SK-N-MC (cell line): ENCODE results near the gene CAMTA1.

Experiments
- EZH2 ChIP-seq: fragments of 200-600 bp; sonication (generic); IDR thresholded peaks from one replicate; pipeline ENCODE4 v1.6.1; 2017; ENCODE audit warnings: antibody characterized with exemption
- FOXP2 ChIP-seq: optimal IDR thresholded peaks from 2 replicates; pipeline ENCODE3; 2011; ENCODE audit warnings: mild to moderate bottlenecking, moderate library complexity; ENCODE audit not compliant: insufficient read depth; ENCODE audit errors: extremely low read length, control extremely low read depth
- POLR2AphosphoS5 ChIP-seq: IDR thresholded peaks from 2 replicates; pipeline ENCODE4 v1.6.1; 2012; ENCODE audit warnings: mild to moderate bottlenecking, low read depth, low read length, borderline replicate concordance

DNA sequence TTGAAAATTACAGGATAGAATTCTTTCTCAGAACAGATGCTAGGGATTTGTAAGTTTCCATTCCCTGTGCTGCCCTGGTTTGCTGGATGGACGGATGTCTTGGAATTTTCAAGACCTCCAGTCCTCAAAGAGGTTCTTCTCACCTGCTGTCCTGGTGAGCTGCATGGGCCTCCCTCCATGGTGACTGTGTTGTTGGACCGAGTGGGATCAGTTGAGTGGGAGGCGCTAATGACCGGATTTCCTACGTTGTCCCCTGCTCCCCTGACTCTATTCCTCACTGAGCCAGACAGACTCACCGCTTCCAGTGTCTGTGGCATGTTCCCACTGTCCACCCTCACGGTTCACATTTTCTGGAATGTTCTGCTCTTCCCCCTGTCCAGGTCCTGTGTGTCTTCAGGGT lies 229.8 kb downstream of the CAMTA1 start:
- TF ChIP-seq POLR2AphosphoS5, result no peak
- TF ChIP-seq EZH2, result no peak
- TF ChIP-seq FOXP2, result no peak
